Measurements from ENCODE around the gene CYB5R2.

The CYB5R2 gene

GRCh38 chr11:7617032-7617431 is 56.3 kb downstream of the CYB5R2 start:
- Histone ChIP-seq H3K9me3 (ENCODE audit: control insufficient read depth, insufficient read depth, low read depth, low read length) (no peaks in the 10 kb centered on the region), H3K4me1 (ENCODE audit: control insufficient read depth, insufficient read depth, low read length) (peaks cover 35% of the 10 kb centered on the region), H3K4me3 (ENCODE audit: low read depth, low read length) (no peak overlapping the region), H3K27me3 (ENCODE audit: control insufficient read depth, insufficient read depth, low read length) (no peaks in the 10 kb centered on the region), H3K9ac (ENCODE audit: low read length) (no peak overlapping the region), H3K36me3 (ENCODE audit: control insufficient read depth, insufficient read depth, low read length) (no peaks in the 10 kb centered on the region), H3K27ac (ENCODE audit: low read depth, low read length) (no peak overlapping the region)
